ENCODE results near the gene CABLES1. TPM values are rescaled to one million over a fixed set of nuclear protein-coding genes. Genes with fewer than 3 reads are reported as not detected.
"Not testable (repeated sequence)": the region's sequence is repeated elsewhere in the genome, so short reads cannot be mapped to it uniquely, and the experiment has no call there.

The CABLES1 gene
- total RNA-seq, 1 experiment from 2014 or later, result 21.9 TPM

GRCh38 chr18:23281626-23282436, 146.5 kb downstream of the CABLES1 start:
- no peak for DNase-seq
- no peaks in the 10 kb centered on the region for H3K9me3 ChIP-seq (replicated peaks)
- H3K27ac ChIP-seq, result no peak overlapping the region

GRCh38 chr18:23282437-23282781, 147.1 kb downstream of the CABLES1 start:
- H3K4me1 ChIP-seq, result no peaks in the 10 kb centered on the region; the same call in 1 of the 2 replicates
- H3K36me3 ChIP-seq, result no peaks in the 10 kb centered on the region
- H3K4me3 ChIP-seq, result no peak overlapping the region
- no peaks in the 10 kb centered on the region for H3K27me3 ChIP-seq
- H3K27ac ChIP-seq, result no peak overlapping the region
- no peak for DNase-seq
- H3K9me3 ChIP-seq (replicated peaks), result no peaks in the 10 kb centered on the region

More at GRCh38 chr18:23281626-23282436, 146.5 kb downstream of the CABLES1 start:
- no peaks in the 10 kb centered on the region; the same call in 1 of the 2 replicates for H3K4me1 ChIP-seq
- H3K4me3 ChIP-seq, result no peak overlapping the region
- H3K36me3 ChIP-seq, result no peaks in the 10 kb centered on the region
- H3K27me3 ChIP-seq, result no peaks in the 10 kb centered on the region

- no peak for DNase-seq
- no peaks in the 10 kb centered on the region; the same call in 1 of the 2 replicates for H3K4me1 ChIP-seq
- no peak overlapping the region for H3K27ac ChIP-seq
- H3K36me3 ChIP-seq, result no peaks in the 10 kb centered on the region
- no peaks in the 10 kb centered on the region for H3K9me3 ChIP-seq (replicated peaks)
- no peaks in the 10 kb centered on the region for H3K27me3 ChIP-seq
- no peak overlapping the region for H3K4me3 ChIP-seq
Observed at GRCh38 chr18:23283916-23284430, 148.7 kb downstream of the CABLES1 start.

- Histone ChIP-seq H3K4me3 (no peak overlapping the region), H3K27me3 (no peaks in the 10 kb centered on the region), H3K27ac (no peak overlapping the region), H3K36me3 (no peaks in the 10 kb centered on the region), H3K9me3 (replicated peaks) (no peaks in the 10 kb centered on the region), H3K4me1 (no peaks in the 10 kb centered on the region; the same call in 1 of the 2 replicates)
- DNase-seq, result no peak
Observed at GRCh38 chr18:23284629-23285028, 149.3 kb downstream of the CABLES1 start.

GRCh38 chr18:23285581-23285980, 150.3 kb downstream of the CABLES1 start:
- not testable (repeated sequence) for H3K4me3 ChIP-seq; H3K27me3 ChIP-seq; H3K9me3 ChIP-seq (replicated peaks); H3K27ac ChIP-seq; H3K4me1 ChIP-seq; H3K36me3 ChIP-seq; DNase-seq

- Histone ChIP-seq H3K4me3 (no peak overlapping the region), H3K4me1 (no peaks in the 10 kb centered on the region), H3K9me3 (replicated peaks) (no peaks in the 10 kb centered on the region), H3K27me3 (no peaks in the 10 kb centered on the region), H3K27ac (no peak overlapping the region), H3K36me3 (no peaks in the 10 kb centered on the region)
- DNase-seq, result no peak
Observed at GRCh38 chr18:23291456-23292205, 156.3 kb downstream of the CABLES1 start.

- DNase-seq, result peak; percentile 57 to 80
- no peaks in the 10 kb centered on the region for H3K36me3 ChIP-seq
- H3K9me3 ChIP-seq (replicated peaks), result no peaks in the 10 kb centered on the region
- H3K4me1 ChIP-seq, result peaks cover 12% of the 10 kb centered on the region
- H3K4me3 ChIP-seq, result peak overlapping the region; percentile 10; the same call in 1 of the 2 replicates
- H3K27me3 ChIP-seq, result no peaks in the 10 kb centered on the region
- H3K27ac ChIP-seq, result peak overlapping the region; percentile 32
Observed at GRCh38 chr18:23300231-23300805, 165.0 kb downstream of the CABLES1 start.

GRCh38 chr18:23301972-23302371, 166.7 kb downstream of the CABLES1 start:
- Histone ChIP-seq H3K4me1 (peaks cover 12% of the 10 kb centered on the region), H3K4me3 (no peak overlapping the region), H3K27me3 (no peaks in the 10 kb centered on the region), H3K9me3 (replicated peaks) (no peaks in the 10 kb centered on the region), H3K36me3 (no peaks in the 10 kb centered on the region), H3K27ac (no peak overlapping the region)
- DNase-seq, result peak in 1 of 2 experiments; percentile 9

- no peak overlapping the region for H3K4me3 ChIP-seq
- H3K36me3 ChIP-seq, result no peaks in the 10 kb centered on the region
- H3K4me1 ChIP-seq, result peaks cover 12% of the 10 kb centered on the region
- H3K27ac ChIP-seq, result no peak overlapping the region
- H3K27me3 ChIP-seq, result no peaks in the 10 kb centered on the region
- H3K9me3 ChIP-seq (replicated peaks), result no peaks in the 10 kb centered on the region
- DNase-seq, result no peak
Observed at GRCh38 chr18:23302511-23302850, 167.2 kb downstream of the CABLES1 start.

- Histone ChIP-seq H3K4me3 (no peak overlapping the region), H3K4me1 (peaks cover 12% of the 10 kb centered on the region), H3K36me3 (no peaks in the 10 kb centered on the region), H3K27me3 (no peaks in the 10 kb centered on the region), H3K9me3 (replicated peaks) (no peaks in the 10 kb centered on the region), H3K27ac (no peak overlapping the region)
- no peak for DNase-seq
Observed at GRCh38 chr18:23302851-23303527, 167.7 kb downstream of the CABLES1 start.

GRCh38 chr18:23306822-23307221, 171.5 kb downstream of the CABLES1 start:
- no peak overlapping the region for H3K4me3 ChIP-seq
- no peaks in the 10 kb centered on the region for H3K36me3 ChIP-seq
- no peak overlapping the region for H3K27ac ChIP-seq
- H3K27me3 ChIP-seq, result no peaks in the 10 kb centered on the region
- DNase-seq, result no peak
- H3K4me1 ChIP-seq, result no peaks in the 10 kb centered on the region
- no peaks in the 10 kb centered on the region for H3K9me3 ChIP-seq (replicated peaks)

GRCh38 chr18:23307567-23308295, 172.4 kb downstream of the CABLES1 start:
- no peak overlapping the region for H3K27ac ChIP-seq
- no peak for DNase-seq
- no peaks in the 10 kb centered on the region for H3K36me3 ChIP-seq
- H3K4me1 ChIP-seq, result no peaks in the 10 kb centered on the region
- H3K4me3 ChIP-seq, result no peak overlapping the region
- H3K9me3 ChIP-seq (replicated peaks), result no peaks in the 10 kb centered on the region
- no peaks in the 10 kb centered on the region for H3K27me3 ChIP-seq
